Adrenal gland (tissue), 12 donors: ENCODE results near the gene RASSF5. TPM values are rescaled to one million over a fixed set of nuclear protein-coding genes. Genes with fewer than 3 reads are reported as not detected.

Experiments used
- microRNA-seq, 3 donors: library from miRNA; unstranded; fragments of <30 nt; microRNA quantifications; one replicate each; pipeline ENCODE4, GENCODE V29; 2017 to 2020
- polyA plus RNA-seq, 3 donors: library from polyadenylated mRNA; stranded (reverse); fragments of 200-250 nt in 2 of 3; fragments of 350-450 nt in 1 of 3; fragmentation: Illumina TruSeq in 1 of 3; extraction: RNeasy Lipid Tissue Mini Kit (QIAGEN cat#74804) in 1 of 3; gene quantifications; one replicate each; pipeline ENCODE4 v1.2.3, GENCODE V29; 2013 to 2014
- small RNA-seq, 2 donors: library from RNA; depleted of rRNA; stranded (forward); fragments of <200 nt; gene quantifications; one replicate each; pipeline ENCODE3, GENCODE V24; 2016
- total RNA-seq, 9 donors: library from RNA; depleted of rRNA in 4 of 9; stranded (reverse); fragments of >200 nt in 4 of 9; fragments of 120-200 nt in 1 of 9; fragmentation: NEBNext Ultra II Directional in 1 of 9; extraction: Animal tissue kit (Norgen Biotek cat#: 25700) in 1 of 9; gene quantifications; one replicate each; pipeline versions ENCODE4 v1.1.0 to v1.2.4, GENCODE V29; 2013 to 2023
- donor health status: healthy with polysubstance abuse.
- donor health status: Bipolar disorder and iron deficiency.
- donor health status: DM: yes; HTN: yes; CAD: no.
- donor health status: DM: no; HTN: no; CAD: no.
- donor health status: DM: no; HTN: no; CAD: no.
- donor health status: DM: yes; HTN: yes; CAD: no.

RASSF5 gene
- total and polyA plus RNA-seq, 12 donors, result 7.1 to 57.9 (median 27.0) TPM

Small RNA genes within 50 kb of the gene (microRNA-seq; reads per million reads assigned to microRNA genes)
- 0 to 0.85 (median 0.76) reads per million in 3 donors for gene MIR6769B

Small RNA genes within 50 kb of the gene (small RNA-seq; reads per million reads assigned to genes)
- gene MIR6769B, result 0 to 0.17 reads per million in 2 donors

Other genes starting within 250 kb of the RASSF5 start
- gene IKBKE, start 37.1 kb upstream of the RASSF5 start, total RNA-seq, result 10 to 100 TPM in 1 of 9 donors, 1 to 10 TPM in 8; 3.6 to 11.1 (median 7.4) TPM
- gene IKBKE, start 37.1 kb upstream of the RASSF5 start, polyA plus RNA-seq, result 1 to 10 TPM; 2.9 to 5.1 (median 3.5) TPM
- 10 to 100 TPM; 31.6 to 73.1 (median 53.1) TPM for gene EIF2D, start 104.9 kb downstream of the RASSF5 start, total RNA-seq
- gene EIF2D, start 104.9 kb downstream of the RASSF5 start, polyA plus RNA-seq, result 10 to 100 TPM; 39.5 to 95.4 (median 78.6) TPM
- 1 to 10 TPM; 2.9 to 6.3 (median 5.2) TPM for gene DYRK3, start 128.0 kb downstream of the RASSF5 start, total RNA-seq
- 1 to 10 TPM; 2.9 to 6.6 (median 3.4) TPM for gene DYRK3, start 128.0 kb downstream of the RASSF5 start, polyA plus RNA-seq
- gene MAPKAPK2, start 177.4 kb downstream of the RASSF5 start, total RNA-seq, result 100 to 1,000 TPM in 4 of 9 donors, 10 to 100 TPM in 5; 25.3 to 129 (median 90.3) TPM
- gene MAPKAPK2, start 177.4 kb downstream of the RASSF5 start, polyA plus RNA-seq, result 10 to 100 TPM; 66.6 to 80.7 (median 71.6) TPM